ENCODE measurements around the gene LRAT. TPM values are rescaled to one million over a fixed set of nuclear protein-coding genes. Genes with fewer than 3 reads are reported as not detected.
A peak's percentile ranks its signal among the peaks of the same experiment; 100 is the strongest.

Gene LRAT
- total RNA-seq, 1 experiment from 2014 or later = 7.0 TPM

DNA sequence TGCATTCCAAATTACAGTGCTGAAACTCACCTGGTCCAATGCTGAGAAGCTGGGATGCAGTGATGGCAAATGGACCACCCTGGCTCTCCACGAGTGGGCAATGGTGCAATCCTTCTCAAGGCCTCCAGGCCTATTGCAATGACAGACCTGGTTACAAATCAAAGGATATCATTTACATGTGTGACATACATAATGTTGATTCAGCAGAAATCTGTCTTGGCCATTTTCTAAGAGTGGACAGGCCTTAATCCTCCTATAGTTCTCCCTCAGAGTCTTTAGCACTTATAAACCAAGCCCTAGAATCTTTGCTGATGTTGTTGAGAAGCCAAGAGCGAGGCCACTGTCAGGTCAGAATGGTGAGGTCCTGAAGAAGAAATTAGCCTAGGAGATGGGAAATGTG lies 17.1 kb downstream of the LRAT start:
- CTCF ChIA-PET = no interaction called here
- H3K9me3 Mint-ChIP-seq (ENCODE audit: low read depth, unreplicated experiment) = no peaks in the 10 kb centered on the region
- no TSS peak for BruUV-seq (replicated peaks)
- no peak for DNase-seq
- no peak overlapping the region for H3K4me3 Mint-ChIP-seq (ENCODE audit: low read depth, unreplicated experiment)
- H3K27me3 Mint-ChIP-seq (ENCODE audit: unreplicated experiment) = no peaks in the 10 kb centered on the region
- H3K36me3 Mint-ChIP-seq (ENCODE audit: insufficient read depth, unreplicated experiment) = no peaks in the 10 kb centered on the region
- no peaks in the 10 kb centered on the region for H3K4me1 Mint-ChIP-seq (ENCODE audit: low read depth, unreplicated experiment)
- intact Hi-C loops (cut with micrococcal nuclease; ENCODE audit: unreplicated experiment) = no loop called here
- H3K27ac Mint-ChIP-seq (ENCODE audit: unreplicated experiment) = no peak overlapping the region
- TF ChIP-seq, protein P1, sequence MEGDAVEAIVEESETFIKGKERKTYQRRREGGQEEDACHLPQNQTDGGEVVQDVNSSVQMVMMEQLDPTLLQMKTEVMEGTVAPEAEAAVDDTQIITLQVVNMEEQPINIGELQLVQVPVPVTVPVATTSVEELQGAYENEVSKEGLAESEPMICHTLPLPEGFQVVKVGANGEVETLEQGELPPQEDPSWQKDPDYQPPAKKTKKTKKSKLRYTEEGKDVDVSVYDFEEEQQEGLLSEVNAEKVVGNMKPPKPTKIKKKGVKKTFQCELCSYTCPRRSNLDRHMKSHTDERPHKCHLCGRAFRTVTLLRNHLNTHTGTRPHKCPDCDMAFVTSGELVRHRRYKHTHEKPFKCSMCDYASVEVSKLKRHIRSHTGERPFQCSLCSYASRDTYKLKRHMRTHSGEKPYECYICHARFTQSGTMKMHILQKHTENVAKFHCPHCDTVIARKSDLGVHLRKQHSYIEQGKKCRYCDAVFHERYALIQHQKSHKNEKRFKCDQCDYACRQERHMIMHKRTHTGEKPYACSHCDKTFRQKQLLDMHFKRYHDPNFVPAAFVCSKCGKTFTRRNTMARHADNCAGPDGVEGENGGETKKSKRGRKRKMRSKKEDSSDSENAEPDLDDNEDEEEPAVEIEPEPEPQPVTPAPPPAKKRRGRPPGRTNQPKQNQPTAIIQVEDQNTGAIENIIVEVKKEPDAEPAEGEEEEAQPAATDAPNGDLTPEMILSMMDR (IDR thresholded peaks at IDR 0.05; ENCODE audit: unreplicated experiment) = no peak

DNA sequence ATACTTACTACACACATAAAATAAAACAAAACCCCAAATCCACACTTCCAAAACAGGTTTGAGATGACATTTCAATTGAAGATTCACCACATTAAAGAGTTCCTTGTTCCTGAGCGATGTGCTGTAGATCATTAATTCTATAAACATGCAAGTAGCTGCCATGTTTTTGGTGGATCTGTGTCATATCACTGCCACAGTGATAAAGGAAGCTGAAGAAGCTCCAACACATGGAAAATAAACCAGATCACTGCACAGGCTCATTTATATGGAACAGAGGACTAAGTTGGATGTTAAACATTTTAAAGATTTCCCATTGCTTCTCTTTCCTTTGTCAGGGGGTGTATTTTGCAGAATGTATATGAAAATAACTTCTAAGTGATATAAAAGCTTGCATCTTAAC lies 34.5 kb downstream of the LRAT start:
- DNase-seq = no peak
- CTCF ChIA-PET = interaction anchor here (0.5 to 1.7 kb wide), 3 partner anchors 16 to 763 kb away, joined by 3 to 9 read pairs (median 4); no protein-coding TSS in a partner anchor
- intact Hi-C loops (cut with micrococcal nuclease; ENCODE audit: unreplicated experiment) = loop anchor here (2.0 kb wide), 2 partner anchors 141 to 225 kb away; no protein-coding TSS in a partner anchor
- Mint-ChIP-seq H3K9me3 (ENCODE audit: low read depth, unreplicated experiment) (no peaks in the 10 kb centered on the region), H3K36me3 (ENCODE audit: insufficient read depth, unreplicated experiment) (no peaks in the 10 kb centered on the region), H3K4me1 (ENCODE audit: low read depth, unreplicated experiment) (no peaks in the 10 kb centered on the region), H3K4me3 (ENCODE audit: low read depth, unreplicated experiment) (no peak overlapping the region), H3K27me3 (ENCODE audit: unreplicated experiment) (no peaks in the 10 kb centered on the region), H3K27ac (ENCODE audit: unreplicated experiment) (no peak overlapping the region)
- no TSS peak for BruUV-seq (replicated peaks)
- TF ChIP-seq, protein P1 (IDR thresholded peaks at IDR 0.05; ENCODE audit: unreplicated experiment) = no peak

DNA sequence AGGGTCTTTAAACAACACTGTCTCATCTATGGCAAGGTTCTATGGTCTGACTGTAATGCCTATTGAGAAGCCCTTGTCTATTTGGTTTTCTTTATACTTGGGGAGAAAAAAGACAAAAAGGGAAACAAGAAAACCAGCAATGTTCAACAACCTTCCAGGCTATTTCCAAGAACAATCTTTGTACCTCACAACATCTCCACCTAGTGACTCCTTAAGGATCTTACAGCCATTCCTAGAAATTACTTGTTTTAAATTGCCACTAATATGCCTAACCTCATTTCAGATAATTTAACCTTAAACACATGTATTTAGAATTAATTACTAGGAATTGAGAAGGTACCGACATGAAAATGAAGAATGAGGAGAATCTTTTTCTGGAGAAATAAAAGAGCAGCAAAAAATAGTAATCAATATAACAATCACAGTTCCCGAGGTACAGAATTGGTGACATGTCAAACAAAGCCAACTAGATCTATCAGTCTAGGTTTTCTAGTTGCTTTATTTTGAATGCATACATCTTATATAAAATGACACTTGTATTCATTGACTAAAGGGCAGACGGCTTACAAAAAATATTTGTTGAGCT lies 35.7 kb downstream of the LRAT start:
- TF ChIP-seq, protein P1 (IDR thresholded peaks at IDR 0.05; ENCODE audit: unreplicated experiment) = peak; percentile 25
- no peaks in the 10 kb centered on the region for H3K36me3 Mint-ChIP-seq (ENCODE audit: insufficient read depth, unreplicated experiment)
- H3K27me3 Mint-ChIP-seq (ENCODE audit: unreplicated experiment) = no peaks in the 10 kb centered on the region
- H3K27ac Mint-ChIP-seq (ENCODE audit: unreplicated experiment) = no peak overlapping the region
- no peaks in the 10 kb centered on the region for H3K9me3 Mint-ChIP-seq (ENCODE audit: low read depth, unreplicated experiment)
- no peak overlapping the region for H3K4me3 Mint-ChIP-seq (ENCODE audit: low read depth, unreplicated experiment)
- H3K4me1 Mint-ChIP-seq (ENCODE audit: low read depth, unreplicated experiment) = no peaks in the 10 kb centered on the region
- no TSS peak for BruUV-seq (replicated peaks)
- intact Hi-C loops (cut with micrococcal nuclease; ENCODE audit: unreplicated experiment) = loop anchor here (1.0 to 2.0 kb wide), 3 partner anchors 92 to 227 kb away; no protein-coding TSS in a partner anchor
- no peak for DNase-seq
- CTCF ChIA-PET = interaction anchor here (0.8 to 1.7 kb wide), 2 partner anchors 92 to 153 kb away, joined by 3 to 9 read pairs; no protein-coding TSS in a partner anchor

DNA sequence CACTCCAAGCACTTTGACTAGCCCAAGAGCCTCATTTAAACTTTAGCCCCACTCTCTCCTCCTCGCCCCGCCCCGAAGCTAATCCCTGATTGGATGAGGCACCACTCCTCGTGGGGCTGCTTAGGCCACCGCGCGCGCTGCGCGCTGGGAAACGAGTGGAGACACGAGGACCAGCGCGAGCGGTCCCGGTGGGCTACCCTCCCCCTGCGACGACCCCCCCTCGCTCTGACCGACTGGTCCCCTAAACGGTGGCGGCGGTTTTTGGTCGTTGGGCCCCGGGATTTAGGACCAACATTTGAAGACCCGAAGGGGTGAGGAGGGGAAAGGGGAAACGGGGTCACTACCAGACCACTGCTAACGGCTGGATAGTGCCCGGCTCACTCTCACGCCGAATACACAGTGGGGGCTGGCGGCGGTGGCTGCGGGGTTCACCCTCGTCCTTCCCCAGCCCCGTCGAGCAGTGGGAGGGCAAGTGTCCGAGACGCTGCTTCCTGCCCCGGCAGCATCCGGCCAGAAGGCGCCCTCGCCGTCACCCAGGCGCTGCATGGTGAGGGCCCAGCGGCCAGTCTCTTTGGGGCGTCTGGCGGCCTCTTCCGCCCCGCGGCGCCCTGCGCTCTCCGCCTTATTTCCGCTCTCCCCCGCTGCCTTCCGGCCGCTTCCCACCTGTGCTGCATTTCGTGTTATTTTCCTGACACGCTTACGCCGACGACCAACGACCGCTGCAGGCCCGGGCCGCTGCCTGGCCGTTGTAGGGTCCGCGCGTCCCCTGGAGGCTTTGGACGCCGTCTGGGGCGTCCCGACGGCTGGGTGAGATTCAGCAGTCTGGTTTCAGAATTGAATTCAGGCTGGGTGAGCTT lies 37.6 kb downstream of the LRAT start, which contains the start of gene RBM46:
Gene RBM46, plus strand, starts transcription at position 147 of the 857 bp plus-strand sequence. CDS start 15,481 bp downstream, outside the sequence.
- intact Hi-C loops (cut with micrococcal nuclease; ENCODE audit: unreplicated experiment) = no loop called here

More for the DNA sequence above, 37.6 kb downstream of the LRAT start, which contains the start of gene RBM46:
- Mint-ChIP-seq H3K27me3 (ENCODE audit: unreplicated experiment) (no peaks in the 10 kb centered on the region), H3K4me1 (ENCODE audit: low read depth, unreplicated experiment) (no peaks in the 10 kb centered on the region), H3K36me3 (ENCODE audit: insufficient read depth, unreplicated experiment) (no peaks in the 10 kb centered on the region), H3K27ac (ENCODE audit: unreplicated experiment) (no peak within 1 kb of the TSS), H3K9me3 (ENCODE audit: low read depth, unreplicated experiment) (no peaks in the 10 kb centered on the region), H3K4me3 (ENCODE audit: low read depth, unreplicated experiment) (no peak within 1 kb of the TSS)
- TF ChIP-seq, protein P1 (IDR thresholded peaks at IDR 0.05; ENCODE audit: unreplicated experiment) = no peak
- DNase-seq = no peak
- CTCF ChIA-PET = interaction anchor here (0.7 to 1.2 kb wide), 2 partner anchors 14 to 94 kb away, joined by 4 to 9 read pairs; no protein-coding TSS in a partner anchor
- BruUV-seq (replicated peaks) = no TSS peak
